Measurements from ENCODE around the gene TALDO1. TPM values are rescaled to one million over a fixed set of nuclear protein-coding genes. Genes with fewer than 3 reads are reported as not detected.

TALDO1 gene
- total and polyA plus RNA-seq, 2 experiments from 2014 or later, result 353 to 402 TPM

DNA sequence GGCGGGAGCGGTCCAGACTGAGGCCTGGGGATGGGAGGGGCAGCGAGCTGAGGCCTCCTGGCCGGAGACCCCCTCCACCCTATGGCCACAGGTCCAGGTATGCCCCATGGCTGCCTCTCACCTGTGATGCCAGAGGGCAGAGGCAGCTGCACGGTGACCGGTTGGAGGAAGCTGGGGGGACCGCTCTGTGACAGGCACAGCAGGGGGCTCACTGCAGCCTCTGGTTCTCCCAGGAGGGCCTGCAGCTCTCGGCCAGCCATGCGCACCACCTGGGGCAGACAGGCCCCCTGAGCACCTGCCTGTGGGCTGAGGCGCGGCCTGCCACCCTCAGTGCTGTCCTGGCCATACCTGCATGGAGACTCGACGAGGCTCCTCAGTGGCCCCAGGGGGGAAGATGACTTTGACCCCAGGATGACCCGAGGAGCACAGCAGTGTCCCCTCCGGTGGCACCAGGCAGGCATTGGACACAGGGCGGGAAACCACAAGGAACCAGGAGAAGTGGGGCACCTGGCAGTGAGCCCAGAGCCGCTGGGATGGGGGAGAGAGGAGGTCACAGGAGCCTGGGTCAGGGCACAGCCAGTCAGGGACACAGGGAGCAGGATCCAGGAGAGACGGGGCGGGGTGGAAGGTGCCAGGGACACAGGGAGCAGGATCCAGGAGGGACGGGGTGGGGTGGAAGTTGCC, 54.0 kb downstream of the TALDO1 start (continued):
- TF ChIP-seq, protein P1, sequence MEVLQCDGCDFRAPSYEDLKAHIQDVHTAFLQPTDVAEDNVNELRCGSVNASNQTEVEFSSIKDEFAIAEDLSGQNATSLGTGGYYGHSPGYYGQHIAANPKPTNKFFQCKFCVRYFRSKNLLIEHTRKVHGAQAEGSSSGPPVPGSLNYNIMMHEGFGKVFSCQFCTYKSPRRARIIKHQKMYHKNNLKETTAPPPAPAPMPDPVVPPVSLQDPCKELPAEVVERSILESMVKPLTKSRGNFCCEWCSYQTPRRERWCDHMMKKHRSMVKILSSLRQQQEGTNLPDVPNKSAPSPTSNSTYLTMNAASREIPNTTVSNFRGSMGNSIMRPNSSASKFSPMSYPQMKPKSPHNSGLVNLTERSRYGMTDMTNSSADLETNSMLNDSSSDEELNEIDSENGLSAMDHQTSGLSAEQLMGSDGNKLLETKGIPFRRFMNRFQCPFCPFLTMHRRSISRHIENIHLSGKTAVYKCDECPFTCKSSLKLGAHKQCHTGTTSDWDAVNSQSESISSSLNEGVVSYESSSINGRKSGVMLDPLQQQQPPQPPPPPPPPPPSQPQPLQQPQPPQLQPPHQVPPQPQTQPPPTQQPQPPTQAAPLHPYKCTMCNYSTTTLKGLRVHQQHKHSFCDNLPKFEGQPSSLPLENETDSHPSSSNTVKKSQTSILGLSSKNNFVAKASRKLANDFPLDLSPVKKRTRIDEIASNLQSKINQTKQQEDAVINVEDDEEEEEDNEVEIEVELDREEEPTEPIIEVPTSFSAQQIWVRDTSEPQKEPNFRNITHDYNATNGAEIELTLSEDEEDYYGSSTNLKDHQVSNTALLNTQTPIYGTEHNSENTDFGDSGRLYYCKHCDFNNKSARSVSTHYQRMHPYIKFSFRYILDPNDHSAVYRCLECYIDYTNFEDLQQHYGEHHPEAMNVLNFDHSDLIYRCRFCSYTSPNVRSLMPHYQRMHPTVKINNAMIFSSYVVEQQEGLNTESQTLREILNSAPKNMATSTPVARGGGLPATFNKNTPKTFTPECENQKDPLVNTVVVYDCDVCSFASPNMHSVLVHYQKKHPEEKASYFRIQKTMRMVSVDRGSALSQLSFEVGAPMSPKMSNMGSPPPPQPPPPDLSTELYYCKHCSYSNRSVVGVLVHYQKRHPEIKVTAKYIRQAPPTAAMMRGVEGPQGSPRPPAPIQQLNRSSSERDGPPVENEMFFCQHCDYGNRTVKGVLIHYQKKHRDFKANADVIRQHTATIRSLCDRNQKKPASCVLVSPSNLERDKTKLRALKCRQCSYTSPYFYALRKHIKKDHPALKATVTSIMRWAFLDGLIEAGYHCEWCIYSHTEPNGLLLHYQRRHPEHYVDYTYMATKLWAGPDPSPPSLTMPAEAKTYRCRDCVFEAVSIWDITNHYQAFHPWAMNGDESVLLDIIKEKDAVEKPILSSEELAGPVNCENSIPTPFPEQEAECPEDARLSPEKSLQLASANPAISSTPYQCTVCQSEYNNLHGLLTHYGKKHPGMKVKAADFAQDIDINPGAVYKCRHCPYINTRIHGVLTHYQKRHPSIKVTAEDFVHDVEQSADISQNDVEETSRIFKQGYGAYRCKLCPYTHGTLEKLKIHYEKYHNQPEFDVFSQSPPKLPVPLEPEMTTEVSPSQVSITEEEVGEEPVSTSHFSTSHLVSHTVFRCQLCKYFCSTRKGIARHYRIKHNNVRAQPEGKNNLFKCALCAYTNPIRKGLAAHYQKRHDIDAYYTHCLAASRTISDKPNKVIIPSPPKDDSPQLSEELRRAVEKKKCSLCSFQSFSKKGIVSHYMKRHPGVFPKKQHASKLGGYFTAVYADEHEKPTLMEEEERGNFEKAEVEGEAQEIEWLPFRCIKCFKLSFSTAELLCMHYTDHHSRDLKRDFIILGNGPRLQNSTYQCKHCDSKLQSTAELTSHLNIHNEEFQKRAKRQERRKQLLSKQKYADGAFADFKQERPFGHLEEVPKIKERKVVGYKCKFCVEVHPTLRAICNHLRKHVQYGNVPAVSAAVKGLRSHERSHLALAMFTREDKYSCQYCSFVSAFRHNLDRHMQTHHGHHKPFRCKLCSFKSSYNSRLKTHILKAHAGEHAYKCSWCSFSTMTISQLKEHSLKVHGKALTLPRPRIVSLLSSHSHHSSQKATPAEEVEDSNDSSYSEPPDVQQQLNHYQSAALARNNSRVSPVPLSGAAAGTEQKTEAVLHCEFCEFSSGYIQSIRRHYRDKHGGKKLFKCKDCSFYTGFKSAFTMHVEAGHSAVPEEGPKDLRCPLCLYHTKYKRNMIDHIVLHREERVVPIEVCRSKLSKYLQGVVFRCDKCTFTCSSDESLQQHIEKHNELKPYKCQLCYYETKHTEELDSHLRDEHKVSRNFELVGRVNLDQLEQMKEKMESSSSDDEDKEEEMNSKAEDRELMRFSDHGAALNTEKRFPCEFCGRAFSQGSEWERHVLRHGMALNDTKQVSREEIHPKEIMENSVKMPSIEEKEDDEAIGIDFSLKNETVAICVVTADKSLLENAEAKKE (CRISPR knock-in tag; IDR thresholded peaks at IDR 0.05), result no peak
- TF ChIP-seq CREB1 (CRISPR knock-in tag; IDR thresholded peaks at IDR 0.05; ENCODE audit: low read depth), result no peak

DNA sequence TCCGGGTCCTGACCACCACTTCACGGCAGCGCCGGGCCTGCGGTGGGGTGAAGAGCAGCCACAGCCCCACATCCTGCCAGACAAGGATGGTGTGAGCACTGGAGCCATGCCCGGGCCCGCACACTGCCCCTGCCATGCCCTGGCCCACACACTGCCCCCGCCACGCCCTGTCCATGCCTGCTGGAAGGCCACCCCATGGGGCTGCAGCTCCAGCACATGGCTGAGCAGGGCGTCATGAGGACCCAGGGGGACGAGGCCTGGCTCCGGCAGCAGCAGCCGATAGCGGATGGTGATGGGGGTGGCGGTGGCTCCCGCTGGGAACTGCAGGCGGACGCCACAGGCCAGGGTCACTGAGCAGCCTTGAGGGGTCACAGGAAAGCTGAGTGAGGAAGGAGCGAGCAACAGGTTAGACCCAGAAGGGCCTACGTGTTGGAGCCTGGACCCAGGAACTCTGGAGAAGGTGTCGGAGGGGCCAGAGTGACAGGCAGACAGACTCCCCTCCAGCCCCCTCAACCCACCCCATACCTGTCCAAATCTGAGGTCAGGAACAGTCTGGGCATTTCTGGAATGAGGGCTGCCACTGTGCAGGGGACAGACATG, 54.9 kb downstream of the TALDO1 start:
- Histone ChIP-seq H3K9me2 (ENCODE audit: insufficient read depth) (no peaks in the 10 kb centered on the region), H3F3A (replicated peaks; ENCODE audit: low read depth) (peaks cover 25% of the 10 kb centered on the region; the same call in 1 of the 2 replicates), H3K79me2 (replicated peaks; ENCODE audit: insufficient read depth) (no peaks in the 10 kb centered on the region), H3K4me3 (no peak overlapping the region), H3K27ac (ENCODE audit: low read depth) (no peak overlapping the region), H3K36me3 (ENCODE audit: insufficient read depth) (no peaks in the 10 kb centered on the region), H3K27me3 (ENCODE audit: insufficient read depth) (no peaks in the 10 kb centered on the region), H2AFZ (no peak overlapping the region), H3K4me1 (ENCODE audit: insufficient read depth) (peaks cover 7% of the 10 kb centered on the region; the same call in 1 of the 2 replicates), H4K20me1 (replicated peaks; ENCODE audit: insufficient read depth) (no peaks in the 10 kb centered on the region), H3K4me2 (no peak overlapping the region)
- H3K27me3 Mint-ChIP-seq (ENCODE audit: insufficient read depth, low read depth, poor library complexity), result peaks cover 11% of the 10 kb centered on the region
- H3K9me3 Mint-ChIP-seq, result no peaks in the 10 kb centered on the region
- ATAC-seq (no peak), DNase-seq (ENCODE audit: low spot score) (no peak)
- no peak overlapping the region for H3K4me3 Mint-ChIP-seq
- peaks cover 2% of the 10 kb centered on the region; the same call in 1 of the 3 replicates for H3K36me3 Mint-ChIP-seq (ENCODE audit: low read depth)
- peaks cover 3% of the 10 kb centered on the region; the same call in 1 of the 3 replicates for H3K4me1 Mint-ChIP-seq
- TF ChIP-seq, protein P2, sequence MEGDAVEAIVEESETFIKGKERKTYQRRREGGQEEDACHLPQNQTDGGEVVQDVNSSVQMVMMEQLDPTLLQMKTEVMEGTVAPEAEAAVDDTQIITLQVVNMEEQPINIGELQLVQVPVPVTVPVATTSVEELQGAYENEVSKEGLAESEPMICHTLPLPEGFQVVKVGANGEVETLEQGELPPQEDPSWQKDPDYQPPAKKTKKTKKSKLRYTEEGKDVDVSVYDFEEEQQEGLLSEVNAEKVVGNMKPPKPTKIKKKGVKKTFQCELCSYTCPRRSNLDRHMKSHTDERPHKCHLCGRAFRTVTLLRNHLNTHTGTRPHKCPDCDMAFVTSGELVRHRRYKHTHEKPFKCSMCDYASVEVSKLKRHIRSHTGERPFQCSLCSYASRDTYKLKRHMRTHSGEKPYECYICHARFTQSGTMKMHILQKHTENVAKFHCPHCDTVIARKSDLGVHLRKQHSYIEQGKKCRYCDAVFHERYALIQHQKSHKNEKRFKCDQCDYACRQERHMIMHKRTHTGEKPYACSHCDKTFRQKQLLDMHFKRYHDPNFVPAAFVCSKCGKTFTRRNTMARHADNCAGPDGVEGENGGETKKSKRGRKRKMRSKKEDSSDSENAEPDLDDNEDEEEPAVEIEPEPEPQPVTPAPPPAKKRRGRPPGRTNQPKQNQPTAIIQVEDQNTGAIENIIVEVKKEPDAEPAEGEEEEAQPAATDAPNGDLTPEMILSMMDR (conservative IDR thresholded peaks at IDR 0.05; ENCODE audit: low read depth in 2 of 2), result no peak
- TF ChIP-seq CREB1 (CRISPR knock-in tag; IDR thresholded peaks at IDR 0.05; ENCODE audit: low read depth) (no peak), ZNF331 (CRISPR knock-in tag; IDR thresholded peaks at IDR 0.05; ENCODE audit: low read depth) (no peak), STAT1 (IDR thresholded peaks at IDR 0.05; ENCODE audit: unreplicated experiment) (no peak), EZH2phosphoT487 (IDR thresholded peaks at IDR 0.05; ENCODE audit: unreplicated experiment) (no peak), ZNF114 (CRISPR knock-in tag; IDR thresholded peaks at IDR 0.05) (no peak), NANOG (IDR thresholded peaks at IDR 0.05; ENCODE audit: borderline replicate concordance) (no peak)
- TF ChIP-seq, protein P3, sequence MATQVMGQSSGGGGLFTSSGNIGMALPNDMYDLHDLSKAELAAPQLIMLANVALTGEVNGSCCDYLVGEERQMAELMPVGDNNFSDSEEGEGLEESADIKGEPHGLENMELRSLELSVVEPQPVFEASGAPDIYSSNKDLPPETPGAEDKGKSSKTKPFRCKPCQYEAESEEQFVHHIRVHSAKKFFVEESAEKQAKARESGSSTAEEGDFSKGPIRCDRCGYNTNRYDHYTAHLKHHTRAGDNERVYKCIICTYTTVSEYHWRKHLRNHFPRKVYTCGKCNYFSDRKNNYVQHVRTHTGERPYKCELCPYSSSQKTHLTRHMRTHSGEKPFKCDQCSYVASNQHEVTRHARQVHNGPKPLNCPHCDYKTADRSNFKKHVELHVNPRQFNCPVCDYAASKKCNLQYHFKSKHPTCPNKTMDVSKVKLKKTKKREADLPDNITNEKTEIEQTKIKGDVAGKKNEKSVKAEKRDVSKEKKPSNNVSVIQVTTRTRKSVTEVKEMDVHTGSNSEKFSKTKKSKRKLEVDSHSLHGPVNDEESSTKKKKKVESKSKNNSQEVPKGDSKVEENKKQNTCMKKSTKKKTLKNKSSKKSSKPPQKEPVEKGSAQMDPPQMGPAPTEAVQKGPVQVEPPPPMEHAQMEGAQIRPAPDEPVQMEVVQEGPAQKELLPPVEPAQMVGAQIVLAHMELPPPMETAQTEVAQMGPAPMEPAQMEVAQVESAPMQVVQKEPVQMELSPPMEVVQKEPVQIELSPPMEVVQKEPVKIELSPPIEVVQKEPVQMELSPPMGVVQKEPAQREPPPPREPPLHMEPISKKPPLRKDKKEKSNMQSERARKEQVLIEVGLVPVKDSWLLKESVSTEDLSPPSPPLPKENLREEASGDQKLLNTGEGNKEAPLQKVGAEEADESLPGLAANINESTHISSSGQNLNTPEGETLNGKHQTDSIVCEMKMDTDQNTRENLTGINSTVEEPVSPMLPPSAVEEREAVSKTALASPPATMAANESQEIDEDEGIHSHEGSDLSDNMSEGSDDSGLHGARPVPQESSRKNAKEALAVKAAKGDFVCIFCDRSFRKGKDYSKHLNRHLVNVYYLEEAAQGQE (IDR thresholded peaks at IDR 0.05; ENCODE audit: unreplicated experiment), result no peak
- TF ChIP-seq, protein P4, sequence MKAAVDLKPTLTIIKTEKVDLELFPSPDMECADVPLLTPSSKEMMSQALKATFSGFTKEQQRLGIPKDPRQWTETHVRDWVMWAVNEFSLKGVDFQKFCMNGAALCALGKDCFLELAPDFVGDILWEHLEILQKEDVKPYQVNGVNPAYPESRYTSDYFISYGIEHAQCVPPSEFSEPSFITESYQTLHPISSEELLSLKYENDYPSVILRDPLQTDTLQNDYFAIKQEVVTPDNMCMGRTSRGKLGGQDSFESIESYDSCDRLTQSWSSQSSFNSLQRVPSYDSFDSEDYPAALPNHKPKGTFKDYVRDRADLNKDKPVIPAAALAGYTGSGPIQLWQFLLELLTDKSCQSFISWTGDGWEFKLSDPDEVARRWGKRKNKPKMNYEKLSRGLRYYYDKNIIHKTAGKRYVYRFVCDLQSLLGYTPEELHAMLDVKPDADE (IDR thresholded peaks at IDR 0.05), result no peak
- no peak overlapping the region for H3K27ac Mint-ChIP-seq
